ENCODE data around the gene FXYD1.
A peak's percentile ranks its signal among the peaks of the same experiment; 100 is the strongest.
"Not testable (repeated sequence)": the region's sequence is repeated elsewhere in the genome, so short reads cannot be mapped to it uniquely, and the experiment has no call there.

The FXYD1 gene

DNA sequence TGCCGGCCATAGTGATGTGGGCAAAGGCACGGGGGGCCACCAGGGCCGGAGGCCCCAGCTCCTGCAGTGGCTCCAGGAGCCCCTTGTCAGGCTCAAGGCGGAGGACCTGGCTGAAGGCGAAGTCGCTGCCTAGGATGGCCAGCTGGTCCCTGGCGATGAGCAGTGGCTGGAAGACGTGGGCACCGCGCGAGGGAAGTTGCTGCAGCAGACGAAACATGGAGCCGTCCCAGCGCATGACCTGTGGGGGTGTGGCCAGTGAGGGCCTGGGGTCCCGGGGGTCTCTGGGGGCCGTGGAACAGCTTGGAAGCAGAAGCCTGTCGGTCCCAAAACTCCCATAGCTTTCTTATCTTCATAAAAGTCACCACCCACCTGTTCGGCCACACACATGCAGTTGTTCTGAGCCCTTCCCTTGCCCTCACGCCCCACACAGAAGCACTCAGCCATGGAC is 13.3 kb upstream of the FXYD1 start:
- DNase-seq (ENCODE audit: low read depth), result no peak

DNA sequence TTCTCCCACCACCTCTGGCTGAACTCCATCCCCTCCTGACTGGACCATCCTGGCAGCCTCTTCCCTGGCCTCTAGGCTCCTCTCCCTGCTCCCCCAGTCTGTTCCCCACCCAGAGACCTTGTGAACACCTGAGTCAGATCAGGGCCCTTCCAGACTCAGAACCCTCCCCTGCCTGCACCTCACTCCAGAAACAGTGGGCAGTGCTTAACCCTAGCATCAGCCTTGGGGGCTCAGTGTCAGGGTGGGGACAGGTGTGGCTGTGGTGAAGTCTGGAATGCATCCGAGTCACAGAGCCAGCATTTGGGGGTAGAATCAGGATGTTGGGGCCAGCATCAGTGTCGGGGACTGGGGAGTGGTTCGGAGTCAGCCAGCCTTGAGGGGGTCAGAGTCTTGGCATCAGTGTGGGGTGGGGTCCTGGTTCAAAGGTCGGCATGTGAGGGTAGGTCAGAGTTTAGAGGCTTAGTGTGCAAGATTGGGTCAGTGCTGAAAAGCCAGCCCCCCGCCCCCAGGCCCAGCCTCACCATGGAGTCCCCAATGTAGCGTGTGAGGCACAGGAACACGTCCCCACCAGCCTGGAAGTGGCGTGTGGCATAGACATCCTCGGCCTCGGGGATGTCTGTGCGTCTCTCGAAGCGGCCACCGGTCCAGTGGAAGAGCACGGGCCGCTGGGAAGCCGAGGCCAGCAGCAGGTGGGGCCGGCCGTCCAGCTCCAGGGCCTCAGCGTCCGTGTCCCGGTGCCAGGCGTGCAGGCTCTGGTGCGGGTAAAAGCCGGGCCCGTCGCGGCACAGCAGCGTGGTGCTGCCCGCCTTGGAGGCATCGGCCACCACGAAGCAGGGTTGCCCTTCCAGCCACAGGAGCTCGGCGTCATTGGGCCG is 12.6 kb upstream of the FXYD1 start:
- no peak for DNase-seq (ENCODE audit: low read depth)

DNA sequence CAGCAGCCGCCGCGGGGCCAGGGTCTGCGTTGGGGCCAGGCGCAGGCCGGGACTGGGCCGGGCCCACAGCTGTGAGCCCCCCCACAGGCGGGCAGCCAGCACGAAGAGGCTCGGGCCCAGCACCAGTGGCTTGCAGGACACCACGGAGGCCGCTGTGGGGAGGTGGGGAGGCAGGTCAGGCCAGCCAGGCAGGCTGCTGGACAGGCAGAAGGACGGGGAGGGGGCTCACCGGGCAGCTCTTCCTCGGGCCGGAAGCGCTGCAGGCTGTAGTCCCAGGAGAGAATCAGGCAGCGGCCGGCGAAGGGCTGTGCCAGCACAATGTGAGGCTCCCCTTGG is 12.0 kb upstream of the FXYD1 start:
- no peak for DNase-seq (ENCODE audit: low read depth)

DNA sequence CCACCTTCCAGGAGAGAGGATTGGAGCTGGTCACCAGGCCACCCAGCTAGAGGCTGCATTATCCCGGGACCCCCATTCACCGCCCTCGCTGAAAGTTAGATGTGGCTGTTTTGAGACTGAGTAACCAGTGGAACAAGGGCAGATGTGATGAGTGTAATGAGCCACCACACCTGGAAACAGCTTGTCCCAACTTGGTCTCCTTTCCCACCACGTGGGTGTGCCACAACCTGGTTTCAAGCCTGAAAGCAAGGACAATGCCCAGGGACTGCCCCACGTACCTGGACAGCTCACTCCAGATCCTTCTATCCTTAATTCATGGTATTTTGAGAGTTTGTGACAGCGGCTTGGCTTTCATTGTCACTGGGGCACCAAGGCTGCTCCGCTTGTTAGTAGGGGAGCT is 10.8 kb upstream of the FXYD1 start:
- no peak for DNase-seq (ENCODE audit: low read depth)

DNA sequence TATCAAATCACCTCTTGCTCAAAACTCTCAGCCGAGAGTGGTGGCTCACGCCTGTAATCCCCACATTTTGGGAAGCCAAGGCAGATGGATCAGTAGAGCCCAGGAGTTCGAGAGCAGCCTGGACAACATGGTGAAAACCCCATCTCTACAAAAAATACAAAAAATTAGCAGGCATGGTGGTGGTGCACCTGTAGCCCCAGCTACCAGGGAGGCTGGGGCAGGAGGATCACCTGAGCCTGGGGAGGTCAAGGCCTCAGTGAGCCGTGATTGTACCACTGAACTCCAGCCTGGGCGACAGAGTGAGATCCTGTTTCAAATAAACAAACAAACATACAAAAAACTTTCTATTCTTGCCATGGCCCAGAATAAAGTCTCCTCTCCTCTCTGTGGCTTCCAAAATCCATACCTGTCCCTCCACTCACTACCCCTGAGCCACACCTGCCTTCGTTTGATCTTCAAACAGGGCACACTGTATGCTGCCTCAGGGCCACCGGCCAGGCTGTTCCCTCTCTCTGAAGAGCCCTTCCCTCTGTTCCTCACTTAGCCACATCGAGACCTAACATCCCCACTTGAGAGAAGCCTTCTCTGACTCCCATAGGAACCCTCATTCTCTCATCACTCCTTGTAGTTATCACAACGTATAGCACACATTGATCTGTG is 10.1 kb upstream of the FXYD1 start:
- DNase-seq (ENCODE audit: low read depth), result no peak

DNA sequence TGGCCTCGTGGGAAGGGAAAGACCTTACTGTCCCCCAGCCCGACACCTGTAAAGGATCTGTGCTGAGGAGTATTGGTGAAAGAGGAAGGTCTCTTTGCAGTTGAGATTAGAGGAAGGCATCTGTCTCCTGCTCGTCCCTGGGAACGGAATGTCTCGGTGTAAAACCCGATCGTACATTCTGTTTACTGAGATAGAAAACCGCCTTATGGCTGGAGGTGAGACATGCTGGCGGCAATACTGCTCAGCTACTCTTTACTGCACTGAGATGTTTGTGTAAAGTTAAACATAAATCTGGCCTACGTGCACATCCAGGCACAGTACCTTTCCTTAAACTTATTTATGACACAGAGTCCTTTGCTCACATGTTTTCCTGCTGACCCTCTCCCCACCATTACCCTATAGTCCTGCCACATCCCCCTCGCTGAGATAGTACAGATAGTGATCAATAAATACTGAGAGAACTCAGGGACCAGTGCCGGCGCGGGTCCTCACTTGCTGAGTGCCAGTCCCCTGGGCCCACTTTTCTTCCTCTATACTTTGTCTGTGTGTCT is 8.8 kb upstream of the FXYD1 start:
- DNase-seq (ENCODE audit: low read depth), result not testable (repeated sequence)

DNA sequence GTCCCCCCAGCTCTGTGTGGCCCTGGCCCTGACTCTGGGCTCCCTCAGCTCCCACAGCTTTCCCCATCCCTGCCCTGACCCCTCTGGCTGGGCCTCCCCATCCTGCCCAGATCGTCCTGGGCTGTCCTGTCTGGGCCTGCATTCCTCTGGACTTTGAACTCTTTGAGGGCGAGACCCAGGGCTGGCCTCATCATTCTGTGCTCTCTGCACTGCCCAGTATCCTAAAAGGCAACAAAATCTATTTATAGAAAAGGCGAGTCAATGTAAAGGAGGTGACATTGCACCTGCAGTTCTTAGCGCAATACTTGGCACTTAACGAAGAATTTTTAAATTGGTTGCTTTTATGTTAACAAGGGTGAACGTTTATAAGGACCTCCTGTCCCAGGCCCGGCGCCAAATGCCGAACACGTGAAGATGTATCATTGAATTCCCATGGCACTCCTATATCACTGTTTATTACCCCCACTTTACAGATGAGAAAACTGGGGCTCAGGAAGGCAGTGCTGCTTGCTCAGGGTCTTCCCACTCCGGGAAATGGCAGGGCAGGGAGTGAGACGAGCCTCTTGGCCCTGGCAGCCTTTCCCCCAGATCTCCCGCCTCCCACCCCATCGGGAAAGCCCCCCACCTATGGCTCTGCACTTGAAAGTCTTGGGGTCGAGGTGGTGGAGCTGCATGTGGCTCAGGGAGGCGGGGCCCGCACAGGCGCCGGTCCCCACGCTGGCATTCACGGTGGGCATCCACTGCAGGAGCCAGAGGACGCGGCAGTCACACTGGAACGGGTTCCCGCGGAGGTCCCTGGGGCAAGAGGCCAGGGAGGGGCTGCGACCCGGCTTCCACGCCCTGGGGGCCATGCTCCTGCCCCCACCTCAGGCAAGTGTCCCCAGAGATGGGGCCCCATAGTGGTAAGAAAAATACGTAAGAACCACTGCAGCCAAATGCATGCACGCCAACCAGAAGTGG is 7.6 kb upstream of the FXYD1 start:
- no peak for DNase-seq (ENCODE audit: low read depth)

DNA sequence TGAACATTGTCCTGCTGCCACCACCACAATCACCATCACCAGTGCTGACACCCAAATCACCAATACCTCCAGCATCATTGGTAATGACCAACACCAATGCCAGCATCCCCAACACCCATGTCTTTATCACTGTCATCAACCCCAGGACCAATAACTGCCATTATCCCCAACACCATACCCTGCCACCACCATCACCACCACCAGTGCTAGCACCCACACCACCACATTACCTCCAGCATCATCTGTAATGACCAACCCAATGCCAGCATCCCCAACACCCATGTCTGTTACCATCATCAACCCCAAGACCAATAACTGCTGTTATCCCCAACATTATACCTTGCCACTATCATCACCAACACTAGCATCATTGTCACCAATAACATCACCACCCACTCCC is 6.4 kb upstream of the FXYD1 start:
- DNase-seq (ENCODE audit: low read depth), result no peak

DNA sequence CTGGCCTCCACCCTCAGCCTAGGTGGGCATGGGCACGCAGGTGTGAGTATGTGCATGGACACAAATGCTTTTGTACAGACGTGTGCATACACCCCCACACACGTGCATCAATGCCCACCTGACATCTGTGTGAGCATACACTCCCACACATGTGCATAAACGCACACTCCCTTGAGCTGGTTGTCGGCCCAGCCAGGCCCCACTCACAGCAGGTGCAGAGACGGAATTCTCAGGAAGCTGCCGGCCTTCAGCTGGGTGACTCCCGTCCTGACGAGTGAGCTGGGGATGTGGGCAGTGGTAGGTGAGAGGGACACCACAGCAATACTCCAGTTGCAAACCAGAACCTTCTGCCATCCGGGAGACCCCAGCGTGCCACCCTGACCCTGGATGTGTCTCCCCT is 4.8 kb upstream of the FXYD1 start:
- no peak for DNase-seq (ENCODE audit: low read depth)

DNA sequence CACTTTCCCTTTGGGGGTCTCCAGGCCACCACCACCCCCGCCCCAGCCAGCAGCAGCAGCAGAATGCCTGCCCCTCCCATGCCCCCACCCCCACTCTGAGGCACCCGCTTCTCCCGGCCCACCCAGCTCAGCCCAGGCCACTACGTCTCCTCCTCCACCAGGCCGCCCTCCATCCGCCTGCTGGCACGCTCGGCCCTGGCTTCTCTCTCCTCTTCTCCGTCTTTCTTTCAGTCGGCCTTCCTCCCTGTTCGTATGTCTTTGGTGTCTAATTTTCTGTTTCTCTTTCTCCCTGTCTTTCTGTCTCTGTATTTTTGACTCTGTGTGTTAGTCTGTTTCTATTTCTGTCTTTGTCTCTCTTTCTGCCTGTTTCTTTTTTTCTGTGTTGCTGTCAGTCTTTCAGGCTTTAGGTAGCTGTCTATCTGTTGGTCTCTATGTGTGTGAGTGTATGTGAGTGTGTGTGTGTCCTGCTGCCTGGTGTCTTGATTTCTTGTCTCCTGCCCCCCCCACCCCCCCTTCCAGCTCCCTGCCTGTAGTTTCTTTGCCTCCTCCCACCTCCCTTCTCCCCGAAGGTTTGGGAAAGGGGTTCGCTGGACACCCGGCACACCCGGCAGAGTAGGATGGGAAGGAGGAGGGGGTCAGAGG is 3.9 kb upstream of the FXYD1 start, which contains the start of gene LGI4:
Gene LGI4 (minus strand): TSS at position 459 of the 642 bp plus-strand sequence. CDS start 379 bp downstream, at position 80.
- DNase-seq (ENCODE audit: low read depth), result no peak

DNA sequence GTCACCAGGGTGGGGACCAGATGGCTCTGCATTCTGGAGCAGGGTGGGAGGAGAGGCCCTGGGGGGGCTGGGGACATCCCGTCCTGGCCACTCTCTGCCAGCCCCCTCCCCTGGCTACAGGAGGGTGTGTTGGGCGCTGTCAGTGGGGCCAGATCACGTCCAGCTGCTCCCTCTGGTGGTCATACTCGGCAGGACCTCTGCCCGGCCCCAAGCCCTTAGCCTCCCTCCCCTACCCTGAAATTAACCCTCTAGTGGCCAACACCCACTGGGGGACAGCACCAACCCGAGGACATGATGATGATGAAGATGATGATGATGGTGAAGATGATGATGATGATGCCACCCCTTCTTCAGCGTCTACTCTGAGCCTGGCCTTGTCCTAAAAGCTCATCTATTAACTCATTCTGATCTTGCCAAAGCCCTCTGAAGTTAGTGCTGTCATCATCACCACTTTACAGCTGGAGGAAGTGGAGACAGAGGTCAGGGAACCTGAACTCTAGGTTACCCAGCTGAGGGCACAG is 3.2 kb upstream of the FXYD1 start:
- peak; percentile 41 for DNase-seq (ENCODE audit: low read depth)

DNA sequence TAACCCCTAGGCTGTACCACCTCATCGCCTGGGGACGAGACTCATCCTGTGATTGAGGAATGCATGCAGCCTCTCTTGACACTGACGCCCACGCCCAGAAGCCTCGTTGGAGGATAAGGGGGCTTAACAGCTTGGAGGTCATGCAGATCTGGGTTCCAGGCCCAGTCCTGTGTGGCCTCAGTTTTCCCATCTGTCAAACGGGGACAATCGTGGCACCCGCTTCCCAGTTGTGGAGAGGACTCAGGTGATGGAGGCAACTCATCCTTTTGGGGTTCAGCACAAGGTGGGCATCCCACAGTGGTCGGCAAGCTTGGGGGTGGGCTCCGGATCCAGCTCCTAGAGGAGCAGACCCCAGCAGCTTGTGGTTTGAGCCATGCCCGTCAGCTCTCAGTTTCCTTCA is 2.4 kb upstream of the FXYD1 start:
- no peak for DNase-seq (ENCODE audit: low read depth)

DNA sequence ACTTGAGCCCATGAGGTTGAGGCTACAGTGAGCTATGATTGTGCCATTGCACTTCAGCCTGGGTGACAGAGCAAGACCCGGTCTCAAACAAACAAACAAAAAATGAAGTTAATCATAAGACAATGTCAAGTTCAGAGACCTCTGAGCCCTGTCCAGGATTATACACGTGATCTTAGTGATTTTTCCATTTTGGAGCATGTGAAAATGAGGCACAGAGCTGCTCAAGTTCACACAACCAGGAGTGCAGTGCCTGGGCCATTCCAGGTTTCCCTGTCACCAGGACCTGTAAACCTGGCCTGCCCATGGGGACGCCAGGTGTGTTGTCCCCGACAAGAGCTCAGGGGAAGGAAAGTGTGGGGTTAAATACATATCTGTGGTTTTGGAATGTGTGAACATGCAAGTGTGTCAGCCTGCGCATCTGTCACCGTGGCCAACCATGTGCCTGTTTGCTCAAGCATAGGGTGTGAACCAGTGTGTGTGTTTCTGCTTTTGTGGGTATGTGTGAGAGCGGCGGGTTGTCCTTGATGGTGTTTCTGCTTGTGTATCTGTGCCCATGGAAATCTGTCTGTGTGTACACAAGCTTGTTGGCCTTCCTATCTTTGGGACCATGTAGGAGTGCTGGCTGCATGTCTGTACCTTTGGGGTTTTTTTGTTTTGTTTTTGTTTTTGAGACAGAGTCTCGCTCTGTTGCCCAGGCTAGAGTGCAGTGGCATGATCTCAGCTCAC is 1.5 kb upstream of the FXYD1 start:
- DNase-seq (ENCODE audit: low read depth), result no peak

DNA sequence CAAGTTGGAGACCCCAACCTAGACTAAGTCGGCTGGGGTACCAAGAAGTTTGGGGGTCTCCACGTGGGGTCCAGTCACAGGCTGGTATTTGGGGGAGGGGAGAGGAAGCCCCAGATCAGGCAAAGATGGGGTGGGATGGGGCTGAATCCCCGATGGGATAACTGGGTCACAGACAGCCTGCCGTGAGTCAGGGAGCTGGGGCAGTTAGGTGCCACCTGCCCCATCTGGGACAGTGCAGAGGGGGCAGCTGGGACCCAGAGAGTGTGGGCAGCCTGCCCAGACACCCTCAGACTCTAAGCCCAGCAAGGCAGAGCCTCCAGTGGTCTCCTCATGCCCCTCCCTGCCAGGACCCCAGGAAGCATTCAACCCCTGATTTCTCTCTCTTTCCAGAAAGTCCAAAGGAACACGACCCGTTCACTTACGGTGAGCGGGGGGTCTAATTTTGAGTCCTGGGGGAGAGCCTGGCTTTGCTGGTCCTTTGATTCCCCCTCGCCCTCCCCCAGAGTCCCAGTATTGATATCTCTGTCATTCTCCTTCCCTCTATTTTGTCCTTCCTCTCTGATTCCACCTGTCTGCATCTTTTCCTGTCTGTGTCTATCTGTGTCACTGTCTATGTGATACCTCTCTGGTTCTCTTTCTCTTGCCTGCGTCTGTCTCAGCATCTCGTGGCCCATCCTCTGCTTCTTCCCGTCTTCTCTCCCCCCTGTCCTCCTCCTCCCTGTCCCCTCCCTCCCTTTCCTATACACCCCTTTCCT is 1.8 kb downstream of the FXYD1 start:
- DNase-seq (ENCODE audit: low read depth), result no peak

DNA sequence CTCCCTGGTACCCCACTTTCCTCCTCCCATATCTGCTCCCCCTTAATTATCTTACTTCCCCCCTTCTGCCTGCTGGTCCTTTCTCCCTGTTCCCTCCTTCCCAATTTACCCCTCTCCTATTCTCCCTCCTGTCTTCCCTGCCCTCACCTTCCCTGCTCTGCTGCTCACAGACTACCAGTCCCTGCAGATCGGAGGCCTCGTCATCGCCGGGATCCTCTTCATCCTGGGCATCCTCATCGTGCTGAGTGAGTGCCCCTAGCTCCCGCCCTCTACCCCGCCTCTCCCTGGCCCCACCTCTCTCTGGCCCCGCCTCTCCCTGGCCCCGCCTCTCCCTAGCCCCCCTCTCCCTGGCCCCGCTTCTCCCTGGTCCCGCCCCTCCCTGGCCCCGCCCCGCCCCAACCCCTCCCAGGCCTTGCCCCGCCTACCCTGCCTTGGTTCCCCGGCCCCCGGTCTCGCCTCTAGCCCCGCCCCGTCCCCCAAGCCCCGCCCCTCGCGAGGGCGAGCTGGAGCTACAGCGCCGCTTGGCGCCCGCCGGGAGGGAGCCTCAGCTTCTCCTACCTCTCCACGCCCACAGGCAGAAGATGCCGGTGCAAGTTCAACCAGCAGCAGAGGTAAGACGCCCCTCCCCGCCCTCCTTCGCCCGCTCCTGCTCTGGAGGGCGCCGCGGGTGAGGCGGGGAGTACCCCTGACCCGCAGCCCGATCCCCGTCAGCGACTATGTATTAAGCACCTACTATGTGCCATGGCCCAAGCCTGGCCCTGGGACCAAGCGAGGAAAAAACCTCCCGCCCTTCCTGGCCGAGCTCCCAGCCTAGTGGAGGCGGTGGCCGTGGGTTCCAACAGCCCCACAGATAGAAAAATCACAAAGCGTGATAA is 2.6 kb downstream of the FXYD1 start:
- DNase-seq (ENCODE audit: low read depth), result peak; percentile 92

DNA sequence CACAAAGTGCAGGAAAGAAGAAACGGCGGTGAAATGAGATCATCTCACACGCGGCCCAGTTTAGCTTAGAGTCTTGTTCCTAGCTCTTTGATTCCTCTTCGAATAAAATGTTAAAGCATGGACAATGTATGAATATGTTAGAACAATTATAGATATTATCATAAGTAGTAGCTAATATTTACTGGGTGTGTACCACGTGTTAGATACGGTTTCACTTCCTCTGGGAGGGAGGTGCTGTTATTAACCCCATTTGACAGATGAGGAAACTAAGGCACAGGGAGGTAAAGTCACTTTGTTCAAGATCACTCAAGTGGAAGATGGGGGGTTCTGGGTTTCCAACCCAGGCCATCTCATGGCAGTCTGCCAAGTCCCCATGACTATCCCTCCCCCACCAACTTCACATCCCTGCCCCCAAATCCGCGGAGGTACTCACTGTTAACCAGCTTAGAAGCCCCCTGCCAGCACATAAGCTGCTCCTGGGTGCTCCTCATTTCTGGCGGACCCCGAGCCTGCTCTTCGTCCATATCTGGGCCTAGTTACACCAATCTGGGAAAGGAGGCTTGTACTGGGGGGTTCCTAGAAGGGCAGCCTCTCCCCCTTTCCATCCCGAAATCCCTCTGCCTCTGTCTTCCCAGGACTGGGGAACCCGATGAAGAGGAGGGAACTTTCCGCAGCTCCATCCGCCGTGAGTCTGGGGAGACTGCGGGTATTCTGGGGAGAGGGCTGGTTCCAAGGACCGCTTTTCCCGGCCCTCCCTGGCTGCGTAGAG is 3.4 kb downstream of the FXYD1 start:
- no peak for DNase-seq (ENCODE audit: low read depth)

DNA sequence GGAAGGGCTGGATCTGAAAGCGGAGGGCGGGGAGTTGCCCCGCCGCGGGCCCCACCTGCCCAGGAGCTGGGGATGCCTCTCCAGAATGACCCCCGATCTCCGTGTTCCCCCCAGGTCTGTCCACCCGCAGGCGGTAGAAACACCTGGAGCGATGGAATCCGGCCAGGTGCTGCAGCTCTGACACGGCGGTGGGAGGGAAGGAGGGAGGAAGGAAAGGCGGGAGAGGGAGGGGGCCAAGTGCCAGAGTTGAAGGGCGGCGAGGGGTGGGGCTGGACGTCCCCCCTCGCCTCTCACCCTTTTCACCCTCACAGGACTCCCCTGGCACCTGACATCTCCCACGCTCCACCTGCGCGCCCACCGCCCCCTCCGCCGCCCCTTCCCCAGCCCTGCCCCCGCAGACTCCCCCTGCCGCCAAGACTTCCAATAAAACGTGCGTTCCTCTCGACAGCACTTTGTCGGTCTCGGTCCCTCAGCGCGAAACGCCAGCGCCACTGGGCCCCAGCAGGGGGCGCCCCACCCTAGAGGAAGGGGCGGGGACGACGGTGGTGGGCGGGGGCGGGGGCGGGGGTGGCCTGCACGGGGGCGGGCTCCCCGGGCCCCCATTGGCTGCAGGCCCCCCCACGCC is 4.1 kb downstream of the FXYD1 start:
- peak; percentile 56 for DNase-seq (ENCODE audit: low read depth)
